Vagina (tissue), 2 donors: ENCODE results near the gene SPTBN1. TPM values are rescaled to one million over a fixed set of nuclear protein-coding genes. Genes with fewer than 3 reads are reported as not detected.

Experiments used
- DNase-seq, 2 donors: peaks; one replicate each; pipeline ENCODE4 v3.0.0-alpha.2; 2017; ENCODE audit errors: extremely low spot score in 2 of 2
- H3K27ac ChIP-seq: fragments of 200-600 bp; sonication (generic); one replicate; pipeline ENCODE4 v1.5.1; 2019
- H3K27me3 ChIP-seq: fragments of 200-600 bp; sonication (generic); one replicate; pipeline ENCODE4 v1.5.1; 2019
- H3K36me3 ChIP-seq, 2 donors: fragments of 200-600 bp; sonication (generic); one replicate each; pipeline ENCODE4 v1.5.1; 2017 to 2019
- H3K4me1 ChIP-seq: fragments of 200-600 bp; sonication (generic); one replicate; pipeline ENCODE4 v1.5.1; 2019
- H3K4me3 ChIP-seq, 2 donors: fragments of 200-600 bp; sonication (generic); 1 replicate in 1 of 2; 2 replicates in 1 of 2; pipeline ENCODE4 v1.5.1; 2016 to 2019
- H3K9me3 ChIP-seq: fragments of 200-600 bp; sonication (generic); one replicate; pipeline ENCODE4 v1.5.1; 2019
- CTCF ChIP-seq, 3 experiments: fragments of 450-650 bp in 2 of 3; fragments of 200-600 bp in 1 of 3; sonication (generic) in 1 of 3; IDR thresholded peaks; one replicate each; pipeline ENCODE4 v1.5.1; 2017 to 2019; ENCODE audit warnings: antibody characterized with exemption in 3 of 3, mild to moderate bottlenecking in 2 of 3, moderate library complexity in 2 of 3
- POLR2A ChIP-seq, 2 donors: fragments of 450-650 bp; IDR thresholded peaks; one replicate each; pipeline ENCODE4 v1.6.1; 2017; ENCODE audit warnings: antibody characterized with exemption in 2 of 2, mild to moderate bottlenecking in 2 of 2, moderate library complexity in 2 of 2
- POLR2AphosphoS5 ChIP-seq, 2 donors: sonication (generic); formaldehyde crosslinking; IDR thresholded peaks; one replicate each; pipeline ENCODE4 v1.9.0; 2017; ENCODE audit warnings: antibody characterized with exemption in 2 of 2, mild to moderate bottlenecking in 2 of 2, low read depth in 1 of 2; ENCODE audit not compliant: insufficient read depth in 1 of 2
- intact Hi-C: fragments of 100-400 bp; cut with DNase I; formaldehyde crosslinking; loops from one replicate; pipeline ENCODE4 v1.15.1; 2023
- total RNA-seq: library from RNA; depleted of rRNA; stranded (reverse); fragments of >200 nt; gene quantifications from one replicate; pipeline ENCODE4 v1.2.3, GENCODE V29; 2016

SPTBN1 gene
- total RNA-seq, 1 donor from 2014 or later, result 278 TPM

GRCh38 chr2:54572262-54572635 lies 116.1 kb downstream of the SPTBN1 start:
- peaks cover 93% of the 10 kb centered on the region for H3K4me1 ChIP-seq

GRCh38 chr2:54572636-54573536 lies 116.8 kb downstream of the SPTBN1 start:
- peak overlapping the region in 1 of 2 donors; percentile 6 for H3K4me3 ChIP-seq
- TF ChIP-seq CTCF (IDR thresholded peaks at IDR 0.05), result no peak
- TF ChIP-seq POLR2AphosphoS5 (IDR thresholded peaks at IDR 0.05; ENCODE audit: insufficient read depth in 1 of 2, low read depth in 1 of 2), result no peak
- no peak for TF ChIP-seq POLR2A (IDR thresholded peaks at IDR 0.05)

More at GRCh38 chr2:54572262-54572635, 116.1 kb downstream of the SPTBN1 start:
- Histone ChIP-seq H3K4me3 (peak overlapping the region in 1 of 2 donors; percentile 6), H3K36me3 (no peaks in the 10 kb centered on the region), H3K27ac (peak overlapping the region; percentile 74), H3K27me3 (no peaks in the 10 kb centered on the region), H3K9me3 (no peaks in the 10 kb centered on the region)
- TF ChIP-seq CTCF (IDR thresholded peaks at IDR 0.05) (no peak), POLR2AphosphoS5 (IDR thresholded peaks at IDR 0.05; ENCODE audit: insufficient read depth in 1 of 2, low read depth in 1 of 2) (peak in 1 of 2 donors; percentile 77)
- intact Hi-C loops, result no loop called here
- no peak for DNase-seq

DNA sequence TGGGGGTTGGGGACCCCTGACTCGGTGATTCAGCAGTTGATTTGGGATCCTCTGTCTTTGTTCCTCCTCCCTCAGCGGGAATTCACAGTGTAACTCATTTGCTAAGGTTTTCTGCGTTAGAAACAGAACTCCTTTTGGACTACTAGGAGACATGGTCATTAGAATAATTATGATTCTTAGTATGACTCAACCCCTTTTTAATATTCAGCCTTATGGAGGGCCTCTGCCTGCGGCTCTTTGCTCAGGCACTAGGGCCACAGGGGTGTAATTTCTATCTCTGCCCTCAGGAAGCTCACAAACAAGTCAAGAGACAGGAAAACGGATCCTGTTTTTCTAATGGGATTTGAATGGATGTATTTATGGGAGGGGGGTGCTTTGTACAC lies 117.4 kb downstream of the SPTBN1 start:
- Histone ChIP-seq H3K27ac (peak overlapping the region; percentile 74), H3K4me3 (no peak overlapping the region), H3K4me1 (peaks cover 98% of the 10 kb centered on the region), H3K36me3 (no peaks in the 10 kb centered on the region), H3K27me3 (no peaks in the 10 kb centered on the region), H3K9me3 (no peaks in the 10 kb centered on the region)
- TF ChIP-seq POLR2AphosphoS5 (IDR thresholded peaks at IDR 0.05; ENCODE audit: insufficient read depth in 1 of 2, low read depth in 1 of 2), result no peak
- TF ChIP-seq CTCF (IDR thresholded peaks at IDR 0.05), result no peak
- intact Hi-C loops, result no loop called here
- DNase-seq, result no peak

More at GRCh38 chr2:54572636-54573536, 116.8 kb downstream of the SPTBN1 start:
- Histone ChIP-seq H3K27me3 (no peaks in the 10 kb centered on the region), H3K27ac (peak overlapping the region; percentile 74), H3K36me3 (no peaks in the 10 kb centered on the region), H3K9me3 (no peaks in the 10 kb centered on the region), H3K4me1 (peaks cover 98% of the 10 kb centered on the region)
- intact Hi-C loops, result no loop called here
- DNase-seq, result no peak

DNA sequence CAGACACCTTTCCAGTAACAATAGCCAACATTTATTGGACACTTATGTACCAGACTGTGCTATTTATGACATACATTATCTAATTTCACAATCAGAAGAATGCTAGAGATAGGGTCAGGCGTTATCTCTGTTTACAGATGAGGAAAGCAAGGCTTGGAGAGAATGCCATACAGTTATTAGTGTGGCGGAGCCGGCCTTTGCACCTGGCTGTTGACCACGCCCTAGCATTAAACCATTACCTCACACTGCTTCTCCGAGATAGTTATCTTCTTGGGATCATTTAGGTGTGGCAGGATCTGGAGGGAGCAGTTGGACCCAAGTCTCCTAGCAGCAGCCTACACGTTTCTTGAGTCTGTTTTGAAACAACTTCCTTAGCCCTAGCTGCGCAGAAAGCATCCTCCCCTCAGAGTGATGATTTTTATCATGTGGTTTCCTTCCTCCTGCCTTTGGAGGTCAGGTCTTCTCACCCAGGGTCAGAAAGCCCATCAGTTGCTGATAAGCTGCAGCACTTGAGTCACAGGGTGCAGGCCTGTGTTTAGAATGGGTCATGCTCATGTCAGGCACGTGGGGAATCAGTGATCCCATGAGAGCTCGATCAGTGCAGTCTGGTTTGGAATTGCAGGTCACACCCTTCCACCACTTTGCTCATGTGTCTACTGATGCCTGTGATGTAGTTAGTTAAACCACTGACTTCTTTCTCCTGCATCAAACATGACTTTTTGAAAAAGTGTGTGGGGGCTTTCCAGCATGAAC lies 118.2 kb downstream of the SPTBN1 start:
- Histone ChIP-seq H3K9me3 (no peaks in the 10 kb centered on the region), H3K27me3 (no peaks in the 10 kb centered on the region), H3K36me3 (no peaks in the 10 kb centered on the region), H3K4me1 (peaks cover 99% of the 10 kb centered on the region), H3K4me3 (no peak overlapping the region), H3K27ac (peak overlapping the region; percentile 74)
- intact Hi-C loops, result no loop called here
- DNase-seq, result no peak
- TF ChIP-seq POLR2AphosphoS5 (IDR thresholded peaks at IDR 0.05; ENCODE audit: insufficient read depth in 1 of 2, low read depth in 1 of 2), result no peak

GRCh38 chr2:54574860-54575247 lies 118.7 kb downstream of the SPTBN1 start:
- intact Hi-C loops, result no loop called here
- Histone ChIP-seq H3K36me3 (no peaks in the 10 kb centered on the region), H3K9me3 (no peaks in the 10 kb centered on the region), H3K27me3 (no peaks in the 10 kb centered on the region), H3K4me3 (no peak overlapping the region), H3K4me1 (peaks cover 99% of the 10 kb centered on the region), H3K27ac (peak overlapping the region; percentile 74)
- DNase-seq, result no peak
- no peak for TF ChIP-seq POLR2AphosphoS5 (IDR thresholded peaks at IDR 0.05; ENCODE audit: insufficient read depth in 1 of 2, low read depth in 1 of 2)
- TF ChIP-seq CTCF (IDR thresholded peaks at IDR 0.05), result no peak
- no peak for TF ChIP-seq POLR2A (IDR thresholded peaks at IDR 0.05)
